GM19328 (cell line): Measurements from ENCODE around the gene ALG12.

Source experiments
- ATAC-seq: cut with Tn5 transposase; IDR thresholded peaks from one replicate; pipeline ENCODE4 v1.9.1; 2021; ENCODE audit warnings: mild to moderate bottlenecking, moderate library complexity; ENCODE audit not compliant: unreplicated experiment

ALG12 gene

DNA sequence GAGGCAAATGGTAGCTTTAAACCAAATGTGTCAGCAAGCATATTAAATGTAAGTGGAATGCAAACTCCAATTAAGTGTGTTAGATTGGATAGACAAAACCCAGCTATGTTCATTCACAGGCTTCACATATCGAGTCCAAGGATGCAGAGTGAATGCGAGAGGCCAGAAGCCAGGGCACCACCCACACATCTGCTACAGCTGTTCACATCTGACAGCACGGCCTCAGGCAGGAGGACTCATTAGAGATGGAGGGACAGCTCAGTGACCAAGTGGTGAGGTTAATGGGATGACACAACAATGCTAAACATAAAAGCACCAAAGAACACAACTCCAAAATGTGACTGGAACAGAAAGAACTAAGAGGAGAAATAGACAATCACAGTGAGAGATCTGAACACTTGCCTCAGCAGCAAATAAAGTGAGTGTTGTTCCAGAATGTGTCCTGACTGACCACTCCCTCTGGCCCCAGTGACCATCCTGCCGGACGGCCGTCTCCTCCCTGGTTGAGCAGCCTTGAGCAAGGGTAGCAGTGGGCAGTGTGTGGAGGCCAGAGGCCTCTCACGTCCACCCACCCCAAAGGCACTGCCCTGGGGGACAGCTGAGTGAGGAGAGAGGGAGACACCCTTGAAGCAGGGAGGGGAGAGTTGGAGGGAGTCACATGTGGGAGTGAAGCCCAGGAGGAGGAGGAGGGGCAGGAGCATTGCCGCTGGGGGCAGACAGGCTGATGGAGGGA lies 23.8 kb downstream of the ALG12 start:
- no peak for ATAC-seq

DNA sequence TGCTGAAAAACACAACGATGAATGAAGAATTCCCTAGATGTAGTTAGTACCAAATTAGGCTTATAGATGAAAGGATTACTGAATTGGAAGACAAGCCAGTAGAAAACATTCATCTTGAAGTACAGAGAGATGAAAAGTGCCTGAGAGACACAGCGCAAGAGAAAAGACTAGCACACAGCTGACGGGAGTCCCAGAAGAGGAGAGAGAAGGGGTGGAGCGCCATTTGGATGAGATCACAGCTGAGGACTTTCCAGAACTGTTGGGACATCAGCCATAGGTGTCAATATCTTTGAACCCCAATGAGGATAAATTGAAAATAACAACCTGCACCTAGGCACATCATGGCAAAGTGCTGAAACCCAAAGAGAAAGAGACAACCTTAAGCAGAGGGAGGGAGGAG lies 25.2 kb downstream of the ALG12 start:
- no peak for ATAC-seq

DNA sequence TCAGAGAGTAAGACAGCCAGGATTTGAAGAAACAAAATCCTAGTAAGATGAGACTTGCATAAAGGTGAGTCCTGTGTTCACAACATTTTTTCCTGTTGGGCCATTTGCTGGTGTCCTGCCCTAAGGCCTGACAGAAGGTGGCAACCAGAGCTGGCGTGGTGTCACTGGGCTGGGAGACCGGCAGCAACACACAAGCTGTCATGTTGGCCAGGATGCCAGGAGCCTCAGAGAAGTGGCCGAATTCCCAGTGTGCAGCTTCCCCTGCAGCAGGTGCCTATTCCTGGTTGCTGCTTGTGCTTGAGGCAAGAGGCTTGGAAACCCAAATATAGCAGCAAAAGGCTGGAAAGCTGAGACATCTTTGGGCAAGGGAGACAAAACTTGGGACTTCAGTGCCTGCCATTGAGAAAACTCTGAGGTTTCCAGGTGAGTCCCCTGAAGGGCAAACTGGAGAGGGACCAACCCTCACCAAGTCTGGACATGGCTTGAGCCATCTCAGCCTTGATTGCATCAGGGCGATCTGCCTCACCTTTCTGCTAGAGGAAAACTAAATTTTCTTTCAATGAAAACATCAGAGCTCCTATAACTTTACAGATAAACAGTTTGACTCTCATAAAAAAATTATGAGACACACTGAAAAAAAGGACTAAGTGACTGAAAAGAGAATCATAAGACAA lies 25.9 kb downstream of the ALG12 start:
- no peak for ATAC-seq

GRCh38 chr22:49889071-49889470 lies 29.2 kb downstream of the ALG12 start:
- no peak for ATAC-seq

- no peak for ATAC-seq
Observed at GRCh38 chr22:49887702-49888101, 30.5 kb downstream of the ALG12 start.

DNA sequence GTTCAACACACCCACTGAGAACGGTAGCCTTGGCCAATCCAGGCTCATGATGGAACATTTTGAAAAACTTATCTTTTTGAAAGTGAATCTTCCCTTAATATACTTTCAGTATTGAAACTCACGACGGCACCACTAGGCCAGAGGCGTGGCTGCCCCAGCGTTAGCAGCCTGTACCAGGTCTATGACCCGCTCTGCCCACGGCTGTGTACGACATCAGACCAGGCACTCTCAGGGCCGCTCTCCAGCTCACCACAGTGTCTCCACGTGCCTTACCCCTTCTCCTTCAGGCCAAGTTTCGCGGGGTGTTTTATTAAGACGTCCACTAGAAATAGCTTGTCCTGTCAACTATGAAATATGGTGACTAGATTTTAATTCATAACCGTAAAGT lies 31.2 kb downstream of the ALG12 start:
- no peak for ATAC-seq

GRCh38 chr22:49886346-49887063 lies 31.7 kb downstream of the ALG12 start:
- ATAC-seq, result no peak

GRCh38 chr22:49885881-49886280 lies 32.4 kb downstream of the ALG12 start:
- no peak for ATAC-seq

DNA sequence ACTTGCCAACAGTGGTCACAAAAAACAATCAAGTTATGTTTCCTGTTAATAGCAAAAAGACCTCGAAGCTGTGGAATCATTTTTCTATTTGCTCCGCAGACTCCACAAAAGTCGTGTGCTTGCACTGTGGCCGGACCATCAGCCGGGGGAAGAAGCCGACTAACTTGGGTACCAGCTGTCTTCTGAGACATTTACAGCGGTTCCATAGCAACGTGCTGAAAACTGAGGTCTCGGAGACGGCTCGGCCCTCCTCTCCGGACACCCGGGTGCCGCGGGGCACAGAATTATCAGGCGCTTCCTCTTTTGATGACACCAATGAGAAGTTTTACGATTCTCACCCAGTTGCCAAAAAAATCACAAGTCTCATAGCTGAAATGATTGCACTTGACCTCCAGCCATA lies 33.0 kb downstream of the ALG12 start:
- no peak for ATAC-seq

DNA sequence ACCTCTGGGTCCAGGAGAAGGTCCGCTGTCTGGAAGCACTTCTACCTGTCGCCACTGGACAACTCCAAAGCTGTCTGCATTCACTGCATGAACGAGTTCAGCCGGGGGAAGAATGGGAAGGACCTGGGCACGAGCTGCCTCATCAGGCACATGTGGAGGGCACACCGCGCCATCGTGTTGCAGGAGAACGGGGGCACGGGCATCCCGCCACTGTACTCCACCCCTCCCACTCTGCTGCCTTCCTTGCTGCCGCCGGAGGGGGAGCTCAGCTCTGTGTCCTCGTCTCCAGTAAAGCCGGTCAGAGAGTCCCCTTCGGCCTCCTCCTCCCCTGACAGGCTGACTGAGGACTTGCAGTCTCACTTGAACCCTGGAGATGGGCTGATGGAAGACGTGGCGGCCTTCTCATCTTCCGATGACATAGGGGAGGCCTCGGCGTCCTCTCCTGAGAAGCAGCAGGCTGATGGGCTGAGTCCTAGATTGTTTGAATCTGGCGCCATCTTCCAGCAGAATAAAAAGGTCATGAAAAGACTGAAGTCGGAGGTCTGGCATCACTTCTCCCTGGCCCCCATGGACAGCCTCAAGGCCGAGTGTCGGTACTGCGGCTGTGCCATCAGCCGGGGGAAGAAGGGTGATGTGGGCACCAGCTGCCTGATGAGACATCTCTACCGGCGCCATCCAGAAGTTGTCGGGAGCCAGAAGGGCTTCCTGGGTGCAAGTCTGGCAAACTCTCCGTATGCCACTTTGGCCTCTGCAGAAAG lies 33.6 kb downstream of the ALG12 start:
- no peak for ATAC-seq

DNA sequence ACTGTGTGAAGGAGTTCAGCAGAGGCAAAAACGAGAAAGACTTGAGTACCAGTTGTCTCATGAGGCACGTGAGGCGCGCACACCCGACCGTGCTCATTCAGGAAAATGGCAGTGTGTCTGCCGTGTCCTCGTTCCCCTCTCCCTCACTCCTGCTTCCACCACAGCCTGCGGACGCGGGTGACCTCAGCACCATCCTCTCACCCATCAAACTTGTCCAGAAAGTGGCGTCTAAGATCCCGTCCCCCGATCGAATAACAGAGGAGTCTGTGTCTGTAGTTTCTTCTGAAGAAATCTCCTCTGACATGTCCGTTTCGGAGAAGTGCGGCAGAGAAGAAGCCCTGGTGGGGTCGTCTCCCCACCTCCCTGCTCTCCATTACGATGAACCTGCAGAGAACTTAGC lies 34.2 kb downstream of the ALG12 start:
- ATAC-seq, result no peak

- no peak for ATAC-seq
Observed at GRCh38 chr22:49883294-49883640, 35.0 kb downstream of the ALG12 start.

- no peak for ATAC-seq
Observed at GRCh38 chr22:49882519-49883293, 35.5 kb downstream of the ALG12 start.

GRCh38 chr22:49881856-49882255 lies 36.4 kb downstream of the ALG12 start:
- no peak for ATAC-seq

DNA sequence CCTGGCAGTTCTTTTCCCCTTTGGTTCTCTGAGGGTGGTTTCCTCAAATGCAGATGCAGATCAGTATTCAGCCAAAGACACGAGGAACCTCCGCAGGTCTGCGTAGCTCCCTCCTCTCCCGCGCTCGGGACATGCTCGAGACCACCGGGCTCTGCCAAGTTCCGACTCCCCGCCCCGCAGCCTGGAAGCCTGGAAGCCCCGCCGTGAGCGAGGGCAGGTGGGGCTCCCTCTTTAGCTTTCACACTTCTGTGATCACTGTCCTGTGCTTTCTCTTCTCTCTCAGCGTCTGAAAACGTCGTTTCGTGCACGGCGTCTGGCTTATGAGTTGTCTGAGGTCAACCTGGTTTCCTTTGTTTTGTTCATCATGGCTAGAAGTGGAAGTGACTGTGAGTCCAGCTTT lies 38.0 kb downstream of the ALG12 start:
- no peak for ATAC-seq

DNA sequence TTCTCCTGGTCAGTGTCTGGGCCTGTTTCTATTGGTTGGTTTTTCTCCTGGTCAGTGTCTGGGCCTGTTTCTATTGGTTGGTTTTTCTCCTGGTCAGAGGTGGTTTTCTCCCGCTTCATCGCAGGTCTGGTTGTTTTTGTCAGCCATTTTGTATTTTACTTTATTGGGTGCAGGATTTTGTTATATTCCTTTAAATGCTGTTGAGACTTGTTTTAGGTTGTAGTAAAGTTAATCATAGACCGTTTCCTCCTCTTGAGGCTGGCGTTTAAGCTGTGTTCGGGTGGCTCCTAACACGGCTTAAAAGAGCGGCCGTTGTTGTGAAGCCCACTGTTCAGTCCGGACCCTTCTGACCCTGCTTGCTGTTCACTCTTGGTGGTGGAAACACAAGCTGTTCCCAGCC lies 38.4 kb downstream of the ALG12 start:
- no peak for ATAC-seq

DNA sequence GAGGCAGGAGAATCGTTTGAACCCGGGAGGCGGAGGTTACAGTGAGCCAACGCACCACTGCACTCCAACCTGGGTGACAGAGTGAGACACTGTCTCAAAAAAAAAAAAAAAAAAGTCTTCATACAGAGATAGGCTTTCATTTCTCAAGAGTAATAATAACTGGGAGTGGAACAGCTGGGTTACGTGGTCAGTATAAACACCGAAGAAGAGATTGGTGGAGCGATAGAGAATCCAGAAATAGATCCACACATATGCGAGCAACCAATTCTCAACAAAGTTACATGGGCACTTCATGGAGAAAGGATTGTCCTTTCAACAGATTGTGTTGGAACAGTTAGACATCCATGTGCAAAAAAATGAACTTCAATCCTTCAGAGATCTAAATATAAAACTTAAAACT lies 40.0 kb downstream of the ALG12 start:
- no peak for ATAC-seq

- ATAC-seq, result no peak
Observed at GRCh38 chr22:49877642-49878041, 40.6 kb downstream of the ALG12 start.

DNA sequence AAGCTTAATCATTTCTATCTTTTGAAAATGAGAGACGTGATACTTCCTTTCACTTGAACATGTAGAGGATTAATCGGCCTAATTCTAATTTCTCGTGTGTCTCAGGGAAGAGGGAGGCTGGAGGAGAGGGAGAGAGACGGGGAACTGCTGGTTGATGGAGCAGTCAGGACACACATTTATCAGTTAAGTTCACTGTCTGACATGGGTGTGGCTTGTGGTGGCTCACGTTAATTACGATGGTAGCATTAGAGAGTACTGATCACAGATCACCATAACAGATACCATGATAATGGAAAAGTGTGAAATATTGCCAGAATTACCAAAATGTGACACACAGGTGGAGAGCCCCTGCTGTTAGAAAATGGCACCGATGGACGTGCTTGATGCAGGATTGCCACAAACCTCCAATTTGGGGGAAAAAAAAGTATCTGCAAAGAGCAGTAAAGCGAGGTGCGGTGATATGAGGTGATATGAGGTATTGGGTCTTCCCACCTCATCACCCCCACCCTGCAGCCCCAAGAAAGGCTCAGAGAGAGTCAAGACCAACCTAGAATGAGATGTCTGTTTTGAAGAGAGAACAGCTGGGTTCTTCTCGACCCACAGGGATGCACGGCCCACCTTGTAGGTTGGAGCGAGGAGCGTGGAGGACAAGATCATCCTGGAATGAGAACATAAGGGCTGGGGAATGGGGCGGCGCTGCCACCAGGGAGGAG lies 44.9 kb downstream of the ALG12 start:
- ATAC-seq, result no peak

GRCh38 chr22:49872347-49872746 lies 45.9 kb downstream of the ALG12 start:
- no peak for ATAC-seq
